Ramos (cell line): Measurements from ENCODE around the gene FLNA.
"Not testable (repeated sequence)": the region's sequence is repeated elsewhere in the genome, so short reads cannot be mapped to it uniquely, and the experiment has no call there.

Experiments used
- in situ Hi-C: fragments of 300-500 bp; cut with MboI; formaldehyde crosslinking; loops from one replicate; pipeline ENCODE4 v1.14.3; 2022; ENCODE audit warnings: low sequenced_read_pairs; ENCODE audit not compliant: unreplicated experiment

FLNA gene

DNA sequence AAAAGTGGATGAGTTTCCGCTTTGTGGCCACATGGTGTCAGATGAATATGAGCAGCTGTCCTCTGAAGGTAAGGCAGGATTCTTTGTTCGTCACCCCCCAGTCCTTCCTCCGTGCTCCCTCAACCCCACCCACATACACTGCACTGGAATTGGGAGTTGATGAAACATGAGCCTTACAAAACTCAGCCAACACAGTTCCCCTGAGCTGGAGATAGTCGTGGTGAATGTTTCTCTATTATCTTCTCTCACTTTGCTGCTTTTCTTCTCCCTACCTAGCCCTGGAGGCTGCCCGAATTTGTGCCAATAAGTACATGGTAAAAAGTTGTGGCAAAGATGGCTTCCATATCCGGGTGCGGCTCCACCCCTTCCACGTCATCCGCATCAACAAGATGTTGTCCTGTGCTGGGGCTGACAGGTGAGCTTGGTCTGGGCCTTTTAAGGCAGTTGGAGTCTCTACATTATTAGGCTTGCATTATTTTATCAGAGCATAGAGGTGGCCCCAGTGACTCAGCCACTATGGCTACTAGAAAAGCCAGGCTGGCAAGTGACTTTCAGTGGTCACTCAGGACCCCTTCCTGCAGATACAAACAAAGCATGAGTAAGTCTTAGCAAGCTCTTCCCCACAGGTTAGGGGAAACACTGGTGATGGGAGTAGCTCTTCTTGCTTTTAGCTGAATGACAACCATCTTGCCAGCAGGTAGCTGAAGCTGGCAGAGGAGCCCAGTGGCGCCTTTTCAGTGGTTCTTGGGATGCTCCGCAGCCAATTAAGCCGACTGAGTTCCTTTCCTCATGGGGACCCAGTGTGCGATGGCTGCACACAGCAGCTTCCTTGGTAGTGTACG, 25.3 kb upstream of the FLNA start:
- in situ Hi-C loops: loop anchor here (25.0 kb wide), 1 partner anchor 138 kb away; the partner anchor contains the start of genes G6PD and IKBKG

DNA sequence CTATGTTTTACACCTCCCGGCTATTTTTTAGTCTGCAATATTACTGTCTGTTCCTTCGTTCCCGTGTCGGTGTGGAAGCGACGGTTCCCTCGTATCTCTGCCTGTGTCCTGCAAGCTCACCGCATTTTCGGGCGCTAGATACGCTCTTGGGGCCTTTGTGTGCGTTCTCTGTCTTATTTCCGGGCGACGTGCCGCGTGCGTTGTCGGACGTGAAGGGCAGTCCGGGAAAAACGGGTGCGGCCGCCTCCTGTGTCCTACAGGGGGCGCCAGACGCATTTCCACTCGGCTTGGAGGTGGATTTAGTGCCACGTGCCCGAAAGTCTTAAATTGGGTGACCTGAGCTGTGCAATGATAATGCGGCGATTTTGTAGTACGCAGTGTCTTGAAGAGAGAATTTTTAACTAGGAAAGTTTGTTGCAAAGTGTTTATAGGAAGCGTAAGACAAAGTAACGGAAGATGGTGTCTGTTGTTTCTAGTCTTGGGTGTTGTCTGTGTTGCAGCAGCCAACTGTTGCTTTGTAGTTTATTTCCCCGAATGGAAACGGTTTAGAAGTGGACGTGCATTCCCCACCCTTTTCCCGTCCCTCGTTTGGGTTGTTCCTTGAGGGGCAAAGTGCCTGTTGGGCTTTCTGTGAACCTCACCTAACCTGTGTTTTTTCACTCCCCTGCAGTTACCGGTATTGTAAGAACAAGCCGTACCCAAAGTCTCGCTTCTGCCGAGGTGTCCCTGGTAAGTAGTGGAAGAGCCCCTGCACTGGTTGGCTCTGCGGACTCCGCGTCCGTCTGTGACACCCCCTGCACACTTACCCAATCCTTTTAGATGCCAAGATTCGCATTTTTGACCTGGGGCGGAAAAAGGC, 24.5 kb upstream of the FLNA start:
- in situ Hi-C loops: no loop called here

DNA sequence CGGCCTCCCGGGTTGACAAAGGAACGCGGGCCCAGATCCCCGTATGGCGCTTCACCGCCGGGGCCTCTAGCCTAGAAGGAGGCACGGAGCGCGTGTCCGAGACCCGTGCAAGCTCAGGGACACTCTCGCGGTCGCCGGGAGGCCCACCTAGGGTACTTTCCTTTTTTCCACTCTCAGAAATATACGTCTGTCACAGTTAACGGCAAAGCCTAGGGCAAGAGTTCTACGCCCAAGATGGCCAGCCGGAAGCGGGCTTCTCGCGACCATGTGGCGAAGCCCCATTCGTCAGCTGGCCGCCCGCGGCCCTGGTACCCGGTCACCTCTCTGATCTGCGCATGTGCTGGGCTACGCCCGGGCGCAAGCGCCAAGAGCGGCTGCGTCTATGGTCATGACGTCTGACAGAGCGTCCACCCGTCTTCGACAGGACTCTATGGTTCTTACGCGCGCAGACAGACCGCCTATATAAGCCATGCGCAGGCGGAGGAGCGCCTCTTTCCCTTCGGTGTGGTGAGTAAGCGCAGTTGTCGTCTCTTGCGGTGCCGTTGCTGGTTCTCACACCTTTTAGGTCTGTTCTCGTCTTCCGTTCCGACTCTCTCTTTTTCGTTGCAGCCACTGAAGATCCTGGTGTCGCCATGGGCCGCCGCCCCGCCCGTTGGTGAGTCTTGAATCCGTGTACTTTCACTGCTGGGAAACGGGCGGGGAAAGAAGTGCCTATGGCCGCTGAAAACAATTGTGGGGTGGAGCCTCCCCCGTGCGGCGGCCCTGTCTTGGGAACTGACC, 23.6 kb upstream of the FLNA start, which contains the start of gene RPL10:
Gene RPL10 (plus strand): TSS at position 490 of the 780 bp plus-strand sequence. CDS start 143 bp downstream, at position 633.
- in situ Hi-C loops: no loop called here

DNA sequence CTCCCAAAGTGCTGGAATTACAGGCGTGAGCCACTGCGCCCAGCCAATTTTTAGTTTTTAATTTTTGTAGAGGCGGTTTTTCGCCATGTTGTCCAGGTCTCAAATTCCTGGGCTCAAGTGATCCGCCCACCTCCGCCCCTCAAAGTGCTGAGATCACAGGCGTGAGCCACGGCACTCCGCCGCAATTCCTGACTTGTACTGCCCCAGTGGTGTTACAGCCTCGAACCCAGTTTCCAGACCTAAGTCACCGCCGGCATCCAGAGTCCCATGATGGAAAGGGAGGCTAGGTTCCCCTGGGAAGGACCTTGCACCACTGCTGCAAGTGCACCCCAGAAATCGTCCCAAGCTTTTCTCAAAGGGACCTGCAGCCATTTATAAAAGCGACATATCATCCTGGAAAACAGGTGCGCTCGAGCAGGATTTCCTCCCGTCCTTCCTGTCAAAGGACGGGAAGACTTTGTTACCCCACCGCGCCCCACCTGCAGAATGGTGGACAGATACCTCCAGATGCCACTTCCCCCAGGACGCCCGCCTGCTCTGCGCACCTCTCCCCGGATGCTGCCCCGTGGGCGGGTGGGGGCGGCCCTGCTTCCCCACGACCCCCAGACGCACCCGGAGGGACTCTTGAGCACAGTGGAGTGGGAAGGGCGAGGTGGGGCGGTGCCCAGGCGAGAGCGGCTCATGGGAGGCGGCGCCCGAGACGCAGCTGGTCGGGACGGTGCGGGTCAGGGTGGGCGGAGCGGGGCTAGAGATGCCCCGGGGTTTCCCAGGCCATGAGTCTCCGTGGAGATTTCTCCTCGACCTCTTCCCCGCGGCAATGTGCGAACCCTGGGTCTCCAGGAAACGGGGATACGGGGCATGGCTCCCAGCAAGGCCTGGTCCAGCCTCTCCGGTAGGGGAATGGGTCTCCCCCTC, 22.8 kb upstream of the FLNA start:
- in situ Hi-C loops: no loop called here

DNA sequence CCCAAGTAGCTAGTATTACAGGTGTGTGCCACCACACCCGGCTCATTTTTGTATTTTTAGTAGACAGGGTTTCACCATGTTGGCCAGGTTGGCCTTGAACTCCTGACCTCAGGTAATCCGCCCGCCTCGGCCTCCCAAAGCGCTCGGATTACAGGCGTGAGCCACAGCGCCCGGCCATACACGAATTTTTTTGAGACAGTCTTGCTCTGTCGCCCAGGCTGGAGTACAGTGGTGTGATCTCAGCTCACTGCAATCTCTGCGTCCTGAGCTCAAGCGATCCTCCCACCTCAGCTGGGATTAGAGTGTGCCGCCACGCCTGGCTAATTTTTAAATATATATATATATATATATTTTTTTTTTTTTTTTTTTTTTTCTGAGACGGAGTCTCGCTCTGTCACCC, 21.9 kb upstream of the FLNA start:
- in situ Hi-C loops: not testable (repeated sequence)

DNA sequence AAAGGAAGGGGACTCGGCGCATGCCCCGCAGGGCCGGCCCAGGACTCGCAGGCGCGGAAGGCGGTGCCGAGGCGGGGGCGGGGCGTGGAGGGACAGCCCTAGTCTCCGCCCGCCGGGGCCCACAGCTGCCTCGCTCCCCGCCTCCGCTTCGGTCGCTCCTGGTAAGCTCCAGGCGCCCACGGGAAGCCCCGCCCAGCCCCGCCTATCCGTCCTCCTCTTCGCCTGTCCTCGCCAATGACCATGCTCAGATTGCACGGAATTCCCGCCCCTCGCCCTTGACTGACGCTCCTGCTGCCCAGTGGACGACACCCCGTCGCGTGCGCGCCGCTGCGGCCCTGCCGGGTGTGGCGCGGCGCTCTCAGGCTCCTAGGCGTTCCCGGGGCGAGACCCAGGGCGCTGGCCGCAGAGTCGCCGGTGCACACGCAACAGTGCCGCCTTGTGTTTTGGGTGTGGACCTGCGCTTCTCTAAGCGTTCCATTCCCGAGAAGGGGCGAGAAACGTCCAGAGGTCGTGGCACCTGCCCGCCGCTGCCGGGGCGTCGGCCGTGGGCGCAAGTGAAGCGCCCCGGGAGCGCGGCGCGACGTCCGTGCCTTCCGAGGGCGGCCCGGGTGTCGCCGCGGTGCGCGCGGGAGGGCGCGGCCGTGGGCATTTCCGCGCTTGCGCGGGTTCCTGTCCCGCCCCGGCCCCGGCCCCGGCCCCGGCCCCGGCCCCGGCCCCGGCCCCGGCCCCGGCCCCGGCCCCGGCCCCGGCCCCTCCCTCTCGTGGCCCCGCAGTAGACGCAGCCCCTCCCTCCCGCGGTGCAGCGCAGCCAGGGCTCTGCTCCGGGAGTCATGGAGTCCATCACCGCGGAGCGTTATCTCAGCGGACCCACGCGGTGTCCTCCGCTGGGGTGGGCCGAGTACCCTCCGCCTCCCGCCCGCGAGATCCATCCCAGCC, 15.6 kb upstream of the FLNA start:
- in situ Hi-C loops: not testable (repeated sequence)

DNA sequence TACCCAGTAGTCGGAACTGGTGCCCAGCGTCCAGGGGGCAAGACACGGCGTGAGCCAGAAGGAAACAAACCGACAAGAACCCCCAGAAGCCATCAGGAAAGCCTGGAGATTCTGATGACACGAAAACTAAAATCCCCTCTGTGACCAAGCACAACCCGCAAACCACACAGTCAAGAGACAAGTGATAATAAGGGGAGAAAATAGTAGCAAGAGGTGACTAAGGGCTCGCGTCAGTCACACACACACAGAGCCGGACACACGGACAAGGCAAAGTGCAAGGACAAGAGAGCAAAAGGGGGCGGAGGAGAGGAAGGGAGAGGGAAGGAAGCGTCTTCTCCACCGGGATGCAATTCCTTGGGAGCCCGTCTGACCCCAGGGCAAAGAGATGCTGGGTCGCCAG, 14.2 kb upstream of the FLNA start:
- in situ Hi-C loops: not testable (repeated sequence)

DNA sequence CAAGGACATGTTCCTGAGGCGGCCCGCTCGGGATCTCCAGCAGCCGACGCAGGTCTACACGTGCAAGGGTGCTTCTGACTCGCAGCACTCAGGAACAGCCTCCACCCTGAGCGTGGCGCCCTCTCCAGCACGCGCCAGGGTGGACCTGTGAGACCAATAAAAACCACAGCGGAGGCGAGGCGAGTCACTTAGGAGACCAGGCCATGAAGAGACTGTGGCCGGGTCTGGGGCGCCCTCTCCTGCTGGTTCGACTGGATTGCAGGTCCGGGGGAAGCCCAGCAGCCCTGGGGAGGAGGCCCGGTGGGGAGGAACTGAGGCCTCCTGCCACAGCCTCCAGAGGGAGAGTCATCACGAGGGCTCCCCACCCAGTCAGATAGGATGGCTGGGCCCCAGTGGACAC, 13.7 kb upstream of the FLNA start:
- in situ Hi-C loops: not testable (repeated sequence)

DNA sequence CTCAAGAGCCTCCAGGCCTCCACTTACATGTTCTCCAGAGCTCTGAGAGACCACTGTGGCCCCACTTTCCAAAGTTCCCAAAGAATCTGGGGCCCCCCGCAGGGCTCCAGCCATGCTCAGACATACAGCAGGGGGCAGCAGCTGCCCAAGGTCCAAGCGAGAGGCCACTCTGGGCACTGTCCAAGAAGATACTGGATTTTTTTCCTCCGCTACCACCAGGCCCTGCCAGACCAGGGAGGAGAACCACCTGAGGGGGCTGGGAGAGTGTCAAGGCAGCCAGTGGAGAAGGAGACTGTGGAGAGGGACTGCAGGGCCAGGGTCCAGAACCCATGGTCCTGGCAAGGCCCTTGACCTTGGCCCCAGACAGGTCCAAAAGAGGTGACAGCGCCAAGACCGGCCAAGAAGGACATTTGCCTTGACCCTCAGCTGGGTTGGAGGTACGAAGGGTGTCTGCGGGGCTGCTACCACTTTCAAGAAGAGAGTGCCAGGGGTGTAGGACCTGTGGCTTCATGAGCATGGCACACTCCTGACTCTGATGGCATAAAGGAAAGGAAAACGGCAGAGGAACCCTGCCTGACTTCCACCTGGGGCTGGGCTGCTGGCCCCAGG, 10.0 kb upstream of the FLNA start:
- in situ Hi-C loops: no loop called here

DNA sequence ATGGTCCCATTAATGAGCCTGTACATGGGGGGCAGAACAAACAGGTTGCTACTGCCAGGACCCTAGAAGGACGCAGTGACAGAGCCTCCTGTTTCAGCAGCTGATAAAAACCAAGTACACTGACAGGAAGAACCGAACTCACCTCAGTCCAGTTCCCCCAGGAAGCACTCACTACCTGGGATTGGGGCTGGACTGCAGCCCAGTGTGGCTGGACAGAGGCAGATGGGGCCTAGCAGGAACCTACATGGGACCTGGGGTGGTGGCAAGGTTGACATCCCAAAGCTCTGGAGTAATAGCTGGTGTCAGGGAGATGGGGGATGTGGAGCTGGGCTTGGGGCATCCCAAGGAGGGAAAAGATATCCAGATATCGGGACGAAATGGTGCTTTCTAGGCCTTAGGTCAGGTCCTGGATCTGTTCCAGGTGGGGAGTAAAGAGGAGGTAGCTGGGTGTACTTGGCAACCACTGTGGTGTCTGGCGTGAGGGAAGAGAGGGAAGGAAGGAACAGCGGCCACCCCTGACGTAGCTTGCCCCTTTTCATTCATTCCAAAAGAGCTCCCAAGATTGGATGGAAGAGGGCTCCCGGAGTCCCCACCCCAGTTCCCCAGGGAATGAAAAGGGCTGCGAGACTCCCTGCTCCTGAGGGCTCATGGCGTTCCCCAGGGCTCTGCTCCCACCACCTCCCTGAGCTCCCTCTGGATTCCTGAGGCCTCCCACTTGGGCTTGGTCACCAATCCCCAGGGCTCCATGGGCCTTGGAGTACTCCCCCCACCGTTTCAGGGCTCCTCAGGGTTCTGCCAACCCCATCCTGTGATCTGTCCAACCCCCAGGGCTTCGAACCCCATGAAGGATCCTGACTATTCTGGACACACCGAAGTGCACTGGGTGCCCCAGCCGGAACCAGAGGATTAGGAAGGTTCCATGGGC, 9.2 kb upstream of the FLNA start:
- in situ Hi-C loops: no loop called here

DNA sequence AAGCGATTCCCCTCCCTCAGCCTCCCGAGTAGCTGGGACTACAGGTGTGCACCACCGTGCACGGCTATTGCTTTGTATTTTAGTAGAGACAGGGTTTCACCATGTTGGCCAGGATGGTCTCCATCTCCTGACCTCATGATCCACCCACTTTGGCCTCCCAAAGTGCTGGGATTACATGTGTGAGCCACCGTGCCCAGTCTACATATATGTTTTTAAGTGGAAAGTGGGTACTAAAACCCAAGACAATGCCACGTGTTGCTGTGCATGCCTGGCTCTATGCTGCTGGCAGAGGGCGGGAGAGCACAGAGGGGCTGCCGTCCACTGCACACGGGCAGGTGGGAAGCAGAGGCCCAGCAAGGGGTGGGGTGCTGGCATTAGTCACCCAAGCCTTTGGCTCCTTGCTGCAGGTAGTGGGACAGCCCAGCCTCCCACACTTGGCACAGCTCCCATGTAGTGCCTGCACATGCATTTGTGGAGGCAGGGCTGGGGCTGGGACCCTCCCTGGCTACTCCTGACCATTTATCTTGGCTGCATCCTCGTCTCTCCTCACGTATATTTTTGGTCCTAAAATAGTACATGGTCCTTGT, 8.1 kb upstream of the FLNA start:
- in situ Hi-C loops: no loop called here

DNA sequence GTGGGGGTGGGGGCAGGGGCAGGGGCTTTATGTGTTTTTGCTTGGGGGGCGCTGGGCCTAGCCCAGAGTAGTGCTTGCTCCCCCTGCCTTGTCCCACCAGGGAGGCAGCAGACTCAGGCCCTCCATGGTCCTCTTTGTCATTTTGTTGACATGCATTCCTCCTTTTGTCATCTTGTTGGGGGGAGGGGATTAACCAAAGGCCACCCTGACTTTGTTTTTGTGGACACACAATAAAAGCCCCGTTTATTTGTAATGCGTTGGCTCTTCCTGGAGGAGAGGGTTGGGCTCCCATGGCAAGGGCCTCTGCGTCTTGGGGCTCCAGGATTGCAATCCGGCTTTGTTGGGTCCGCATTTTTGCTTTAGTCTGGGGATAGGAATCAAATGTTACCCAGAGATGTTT, 6.8 kb upstream of the FLNA start:
- in situ Hi-C loops: no loop called here

DNA sequence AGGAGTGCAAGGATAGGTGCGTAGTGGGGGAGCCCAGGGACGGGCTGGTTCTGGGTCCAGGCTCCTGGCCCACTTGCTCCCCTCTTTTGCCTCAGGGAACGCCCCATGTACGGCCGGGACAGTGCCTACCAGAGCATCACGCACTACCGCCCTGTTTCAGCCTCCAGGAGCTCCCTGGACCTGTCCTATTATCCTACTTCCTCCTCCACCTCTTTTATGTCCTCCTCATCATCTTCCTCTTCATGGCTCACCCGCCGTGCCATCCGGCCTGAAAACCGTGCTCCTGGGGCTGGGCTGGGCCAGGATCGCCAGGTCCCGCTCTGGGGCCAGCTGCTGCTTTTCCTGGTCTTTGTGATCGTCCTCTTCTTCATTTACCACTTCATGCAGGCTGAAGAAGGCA, 6.4 kb upstream of the FLNA start:
- in situ Hi-C loops: no loop called here

DNA sequence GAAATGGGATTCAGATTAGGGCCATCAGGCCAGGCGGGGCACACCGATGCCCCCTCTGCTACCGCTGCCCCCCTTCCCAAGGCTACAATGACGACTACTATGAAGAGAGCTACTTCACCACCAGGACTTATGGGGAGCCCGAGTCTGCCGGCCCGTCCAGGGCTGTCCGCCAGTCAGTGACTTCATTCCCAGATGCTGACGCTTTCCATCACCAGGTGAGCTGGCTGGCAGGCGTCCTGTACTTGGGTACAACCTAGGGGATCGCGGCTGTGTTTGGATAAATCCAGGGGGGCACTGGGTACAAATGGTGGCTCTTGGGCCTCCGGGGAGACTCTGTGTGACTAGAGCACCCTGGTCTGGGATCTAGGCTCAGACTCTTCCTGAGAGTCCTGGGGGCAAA, 5.7 kb upstream of the FLNA start:
- in situ Hi-C loops: no loop called here

DNA sequence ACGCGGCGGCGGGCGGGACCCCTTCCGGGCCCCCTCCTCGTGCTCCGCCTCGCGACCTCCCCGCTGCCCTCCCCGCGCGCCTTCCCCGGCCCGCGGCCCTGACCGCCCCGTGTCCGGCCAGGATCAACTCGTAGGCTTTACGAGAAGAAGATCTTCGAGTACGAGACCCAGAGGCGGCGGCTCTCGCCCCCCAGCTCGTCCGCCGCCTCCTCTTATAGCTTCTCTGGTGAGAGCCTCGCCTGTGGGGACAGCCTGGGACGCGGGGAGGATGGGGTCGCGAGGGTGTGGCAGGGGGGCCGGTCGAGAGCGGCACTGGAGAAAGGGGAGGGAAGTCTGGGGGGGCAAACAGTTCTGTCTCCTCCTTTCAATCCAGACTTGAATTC, 5.1 kb upstream of the FLNA start:
- in situ Hi-C loops: no loop called here

DNA sequence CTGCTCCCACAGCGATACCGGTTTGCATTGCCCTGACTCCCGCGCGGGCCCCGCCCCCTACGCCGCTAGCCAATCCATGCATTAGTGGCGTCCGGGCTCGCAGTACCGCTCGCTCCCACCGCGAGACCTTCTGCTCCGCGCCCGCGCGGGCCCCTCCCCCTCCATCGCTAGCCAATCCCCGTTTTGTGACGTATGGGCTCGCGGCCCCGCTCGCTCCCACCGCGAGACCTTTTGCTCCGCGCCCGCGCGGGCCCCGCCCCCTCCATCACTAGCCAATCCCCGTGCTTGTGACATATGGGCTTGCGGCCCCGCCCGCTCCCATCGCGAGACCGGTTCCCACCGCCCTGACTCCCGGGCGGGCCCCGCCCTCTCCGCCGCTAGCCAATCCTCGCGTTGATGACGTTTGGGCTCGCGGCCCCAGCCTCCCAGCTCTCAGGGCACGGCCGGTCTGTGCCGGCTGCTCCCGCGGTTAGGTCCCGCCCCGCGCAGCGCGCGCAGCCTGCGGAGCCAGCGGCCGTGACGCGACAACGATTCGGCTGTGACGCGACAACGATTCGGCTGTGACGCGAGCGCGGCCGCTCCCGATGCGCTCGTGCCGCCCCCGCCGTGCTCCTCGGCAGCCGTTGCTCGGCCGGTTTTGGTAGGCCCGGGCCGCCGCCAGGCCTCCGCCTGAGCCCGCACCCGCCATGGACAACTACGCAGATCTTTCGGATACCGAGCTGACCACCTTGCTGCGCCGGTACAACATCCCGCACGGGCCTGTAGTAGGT, 4.5 kb upstream of the FLNA start, which contains the start of gene EMD:
Gene EMD (plus strand): TSS at position 497 of the 770 bp plus-strand sequence. CDS start 190 bp downstream, at position 687.
- in situ Hi-C loops: no loop called here
